WTC11 (cell line): ENCODE measurements around the gene TMIE.

Experiments
- TEAD4 ChIP-seq: sonication (generic); formaldehyde crosslinking; IDR thresholded peaks from 2 replicates; pipeline ENCODE4 v1.8.0; 2022; ENCODE audit warnings: mild to moderate bottlenecking, missing genetic modification reagents
- TF ChIP-seq, protein P1 (sequence below): fragments of 200-600 bp; IDR thresholded peaks from 2 replicates; pipeline ENCODE4 v1.8.0; 2022; ENCODE audit warnings: antibody characterized with exemption
- TF ChIP-seq, protein P2 (sequence below): sonication (generic); formaldehyde crosslinking; IDR thresholded peaks from 2 replicates; pipeline ENCODE4 v1.8.1; 2023; ENCODE audit warnings: mild to moderate bottlenecking, moderate library complexity, missing genetic modification reagents
- TF ChIP-seq, protein P3 (sequence below): sonication (generic); formaldehyde crosslinking; conservative IDR thresholded peaks from 2 replicates; pipeline ENCODE4 v1.8.1; 2022; ENCODE audit warnings: mild to moderate bottlenecking, missing genetic modification reagents
- TF ChIP-seq, protein P4 (sequence below): sonication (generic); formaldehyde crosslinking; IDR thresholded peaks from 2 replicates; pipeline ENCODE4 v1.8.0; 2022; ENCODE audit warnings: mild to moderate bottlenecking, missing genetic modification reagents
- TF ChIP-seq, protein P5 (sequence below): fragments of 250-450 bp; sonication (Bioruptor Pico); IDR thresholded peaks from 2 replicates; pipeline ENCODE4 v1.8.0; 2021; ENCODE audit warnings: mild to moderate bottlenecking

- TF ChIP-seq, protein P1, sequence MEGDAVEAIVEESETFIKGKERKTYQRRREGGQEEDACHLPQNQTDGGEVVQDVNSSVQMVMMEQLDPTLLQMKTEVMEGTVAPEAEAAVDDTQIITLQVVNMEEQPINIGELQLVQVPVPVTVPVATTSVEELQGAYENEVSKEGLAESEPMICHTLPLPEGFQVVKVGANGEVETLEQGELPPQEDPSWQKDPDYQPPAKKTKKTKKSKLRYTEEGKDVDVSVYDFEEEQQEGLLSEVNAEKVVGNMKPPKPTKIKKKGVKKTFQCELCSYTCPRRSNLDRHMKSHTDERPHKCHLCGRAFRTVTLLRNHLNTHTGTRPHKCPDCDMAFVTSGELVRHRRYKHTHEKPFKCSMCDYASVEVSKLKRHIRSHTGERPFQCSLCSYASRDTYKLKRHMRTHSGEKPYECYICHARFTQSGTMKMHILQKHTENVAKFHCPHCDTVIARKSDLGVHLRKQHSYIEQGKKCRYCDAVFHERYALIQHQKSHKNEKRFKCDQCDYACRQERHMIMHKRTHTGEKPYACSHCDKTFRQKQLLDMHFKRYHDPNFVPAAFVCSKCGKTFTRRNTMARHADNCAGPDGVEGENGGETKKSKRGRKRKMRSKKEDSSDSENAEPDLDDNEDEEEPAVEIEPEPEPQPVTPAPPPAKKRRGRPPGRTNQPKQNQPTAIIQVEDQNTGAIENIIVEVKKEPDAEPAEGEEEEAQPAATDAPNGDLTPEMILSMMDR = no peak
- TF ChIP-seq, protein P2, sequence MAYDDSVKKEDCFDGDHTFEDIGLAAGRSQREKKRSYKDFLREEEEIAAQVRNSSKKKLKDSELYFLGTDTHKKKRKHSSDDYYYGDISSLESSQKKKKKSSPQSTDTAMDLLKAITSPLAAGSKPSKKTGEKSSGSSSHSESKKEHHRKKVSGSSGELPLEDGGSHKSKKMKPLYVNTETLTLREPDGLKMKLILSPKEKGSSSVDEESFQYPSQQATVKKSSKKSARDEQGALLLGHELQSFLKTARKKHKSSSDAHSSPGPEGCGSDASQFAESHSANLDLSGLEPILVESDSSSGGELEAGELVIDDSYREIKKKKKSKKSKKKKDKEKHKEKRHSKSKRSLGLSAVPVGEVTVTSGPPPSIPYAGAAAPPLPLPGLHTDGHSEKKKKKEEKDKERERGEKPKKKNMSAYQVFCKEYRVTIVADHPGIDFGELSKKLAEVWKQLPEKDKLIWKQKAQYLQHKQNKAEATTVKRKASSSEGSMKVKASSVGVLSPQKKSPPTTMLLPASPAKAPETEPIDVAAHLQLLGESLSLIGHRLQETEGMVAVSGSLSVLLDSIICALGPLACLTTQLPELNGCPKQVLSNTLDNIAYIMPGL = no peak
- TF ChIP-seq, protein P3, sequence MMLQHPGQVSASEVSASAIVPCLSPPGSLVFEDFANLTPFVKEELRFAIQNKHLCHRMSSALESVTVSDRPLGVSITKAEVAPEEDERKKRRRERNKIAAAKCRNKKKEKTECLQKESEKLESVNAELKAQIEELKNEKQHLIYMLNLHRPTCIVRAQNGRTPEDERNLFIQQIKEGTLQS (CRISPR knock-in tag) = no peak
- TF ChIP-seq, protein P4, sequence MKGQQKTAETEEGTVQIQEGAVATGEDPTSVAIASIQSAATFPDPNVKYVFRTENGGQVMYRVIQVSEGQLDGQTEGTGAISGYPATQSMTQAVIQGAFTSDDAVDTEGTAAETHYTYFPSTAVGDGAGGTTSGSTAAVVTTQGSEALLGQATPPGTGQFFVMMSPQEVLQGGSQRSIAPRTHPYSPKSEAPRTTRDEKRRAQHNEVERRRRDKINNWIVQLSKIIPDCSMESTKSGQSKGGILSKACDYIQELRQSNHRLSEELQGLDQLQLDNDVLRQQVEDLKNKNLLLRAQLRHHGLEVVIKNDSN = no peak
- no peak for TF ChIP-seq TEAD4 (CRISPR knock-in tag)
- TF ChIP-seq, protein P5, sequence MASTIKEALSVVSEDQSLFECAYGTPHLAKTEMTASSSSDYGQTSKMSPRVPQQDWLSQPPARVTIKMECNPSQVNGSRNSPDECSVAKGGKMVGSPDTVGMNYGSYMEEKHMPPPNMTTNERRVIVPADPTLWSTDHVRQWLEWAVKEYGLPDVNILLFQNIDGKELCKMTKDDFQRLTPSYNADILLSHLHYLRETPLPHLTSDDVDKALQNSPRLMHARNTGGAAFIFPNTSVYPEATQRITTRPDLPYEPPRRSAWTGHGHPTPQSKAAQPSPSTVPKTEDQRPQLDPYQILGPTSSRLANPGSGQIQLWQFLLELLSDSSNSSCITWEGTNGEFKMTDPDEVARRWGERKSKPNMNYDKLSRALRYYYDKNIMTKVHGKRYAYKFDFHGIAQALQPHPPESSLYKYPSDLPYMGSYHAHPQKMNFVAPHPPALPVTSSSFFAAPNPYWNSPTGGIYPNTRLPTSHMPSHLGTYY (CRISPR knock-in tag) = no peak
Measured at GRCh38 chr3:46731795-46732194, 30.6 kb downstream of the TMIE start.
